Tibial nerve (tissue), 3 donors: ENCODE results near the gene RPL18.

Experiments used
- CTCF ChIP-seq, 5 experiments: fragments of 200-600 bp in 3 of 5; fragments of 450-650 bp in 2 of 5; sonication (generic) in 3 of 5; IDR thresholded peaks; one replicate each; pipeline ENCODE4 v1.5.1; 2016 to 2019; ENCODE audit warnings: antibody characterized with exemption in 5 of 5, mild to moderate bottlenecking in 3 of 5, moderate library complexity in 2 of 5
- POLR2A ChIP-seq, 2 donors: fragments of 450-650 bp; IDR thresholded peaks; one replicate each; pipeline ENCODE4 v1.6.1; 2017; ENCODE audit warnings: antibody characterized with exemption in 2 of 2, mild to moderate bottlenecking in 2 of 2, moderate library complexity in 2 of 2

- no peak for TF ChIP-seq CTCF (IDR thresholded peaks at IDR 0.05)
- no peak for TF ChIP-seq POLR2A (IDR thresholded peaks at IDR 0.05)
Measured at GRCh38 chr19:48632692-48633147, 13.7 kb upstream of the RPL18 start.
